ENCODE measurements around the gene MYCN.
"Not testable (repeated sequence)": the region's sequence is repeated elsewhere in the genome, so short reads cannot be mapped to it uniquely, and the experiment has no call there.

DNA sequence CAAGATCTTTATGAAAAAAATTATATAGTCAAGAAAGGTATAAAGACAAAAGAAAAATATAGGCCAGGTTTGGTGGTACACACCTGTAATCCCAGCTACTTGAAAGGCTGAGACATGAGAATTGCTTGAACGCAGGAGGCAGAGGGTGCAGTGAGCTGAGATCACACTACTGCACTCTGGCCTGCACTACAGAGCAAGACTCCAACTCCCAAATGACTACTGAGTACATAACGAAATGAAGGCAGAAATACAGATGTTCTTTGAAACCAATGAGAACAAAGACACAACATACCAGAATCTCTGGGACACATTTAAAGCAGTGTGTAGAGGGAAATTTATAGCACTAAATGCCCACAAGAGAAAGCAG lies 19.8 kb downstream of the MYCN start:
- not testable (repeated sequence) for TF ChIP-seq CTCF (optimal IDR thresholded peaks at IDR 0.05 in 1 of 3, IDR thresholded peaks at IDR 0.05 in 1 of 3, conservative IDR thresholded peaks at IDR 0.05 in 1 of 3; ENCODE audit: extremely low read depth in 1 of 3, insufficient read depth in 2 of 3, low read length in 3 of 3); EZH2 (IDR thresholded peaks at IDR 0.05; ENCODE audit: low read length)

Measured in keratinocyte (primary cell).